NCI-H1092 treated with DMSO at 0.1 percent for 48 hours (cell line): ENCODE data around the gene TTPAL.
A peak's percentile ranks its signal among the peaks of the same experiment; 100 is the strongest.

ENCODE experiments used
- DNase-seq: peaks from one replicate; lab custom pipeline; 2025; lab: John Stamatoyannopoulos, UW

Gene TTPAL

GRCh38 chr20:44442298-44443070, 33.2 kb upstream of the TTPAL start:
- DNase-seq, result no peak

GRCh38 chr20:44445742-44446710, 29.6 kb upstream of the TTPAL start:
- no peak for DNase-seq

- no peak for DNase-seq
These were observed 27.8 kb upstream of the TTPAL start for GRCh38 chr20:44447827-44448419.

- DNase-seq, result no peak
These were observed 26.7 kb upstream of the TTPAL start for GRCh38 chr20:44448753-44449546.

DNA sequence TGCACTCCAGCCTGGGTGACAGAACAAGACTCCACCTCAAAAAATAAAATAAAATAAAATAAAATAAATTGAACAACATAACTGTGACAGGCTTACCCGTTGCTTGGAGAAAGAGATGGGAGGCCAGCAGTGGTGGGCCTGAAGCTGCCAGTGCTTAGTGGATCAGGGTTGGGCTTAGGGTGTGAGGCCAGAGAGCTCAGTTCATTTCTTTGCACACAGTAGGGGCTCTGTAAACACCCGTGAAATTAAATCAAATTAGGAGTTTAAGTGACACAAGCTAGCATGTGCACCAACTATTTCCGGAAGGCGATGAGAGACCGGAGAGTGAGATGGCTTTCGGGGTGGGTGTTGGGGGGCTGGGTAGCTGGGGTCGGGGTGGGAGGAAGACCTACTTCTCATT, 25.8 kb upstream of the TTPAL start:
- DNase-seq, result no peak

DNA sequence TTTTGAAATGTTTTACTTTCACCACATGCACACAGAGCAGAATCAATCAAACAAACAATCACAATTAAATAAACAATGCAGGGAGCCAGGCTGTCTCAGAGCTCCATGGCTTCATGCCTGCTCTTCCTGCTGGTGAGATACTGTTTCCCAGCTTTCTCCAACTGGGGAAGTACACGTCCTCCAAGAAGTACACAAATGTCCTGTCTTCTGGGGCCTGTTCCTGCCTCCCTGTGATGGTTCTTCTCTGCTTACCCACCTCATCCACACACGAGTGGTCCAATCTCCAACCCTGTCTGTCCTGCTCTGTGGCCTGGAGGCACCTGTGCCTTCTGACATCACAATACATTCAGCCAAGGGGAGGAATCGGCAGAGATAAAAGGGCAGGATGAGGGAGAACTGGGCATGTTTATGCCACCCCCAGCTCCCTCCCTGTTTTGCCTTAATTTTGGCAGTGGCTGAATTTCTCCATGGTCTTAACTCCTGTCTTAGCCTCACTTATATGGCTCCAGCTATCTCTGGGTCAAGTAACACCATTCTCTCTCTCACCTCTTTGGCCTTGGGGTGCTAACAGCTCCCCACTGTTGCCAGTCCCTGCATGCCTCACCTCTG, 25.3 kb upstream of the TTPAL start:
- no peak for DNase-seq

DNA sequence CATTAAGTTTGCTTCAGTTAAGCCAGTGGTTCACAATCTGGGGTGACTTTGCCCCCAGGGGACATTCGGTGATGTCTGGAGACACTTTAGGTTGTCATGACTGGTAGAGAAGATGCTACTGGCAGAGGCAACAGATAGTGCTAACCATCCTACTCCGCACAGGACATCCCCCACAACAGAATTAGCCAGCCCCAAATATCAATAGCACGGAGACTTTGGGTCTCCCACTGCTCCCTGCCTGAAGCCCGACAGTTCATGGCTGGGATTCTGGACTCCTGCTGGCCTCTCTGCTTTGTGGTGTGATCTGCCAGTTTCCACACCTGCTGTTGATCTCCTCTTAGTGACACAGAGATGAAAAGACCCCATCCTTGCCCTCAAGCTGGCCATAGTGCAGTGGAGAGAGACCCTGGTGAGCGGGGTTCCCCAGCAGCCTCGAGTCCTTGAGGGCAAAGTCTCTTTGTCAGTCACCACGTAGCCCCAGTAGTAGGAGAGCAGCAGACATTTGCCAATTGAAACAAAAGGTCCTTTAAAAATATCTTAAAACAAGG, 24.7 kb upstream of the TTPAL start:
- DNase-seq, result no peak

- DNase-seq, result no peak
These were observed 21.2 kb upstream of the TTPAL start for GRCh38 chr20:44454306-44454963.

- DNase-seq, result no peak
These were observed 20.5 kb upstream of the TTPAL start for GRCh38 chr20:44455126-44455525.

DNA sequence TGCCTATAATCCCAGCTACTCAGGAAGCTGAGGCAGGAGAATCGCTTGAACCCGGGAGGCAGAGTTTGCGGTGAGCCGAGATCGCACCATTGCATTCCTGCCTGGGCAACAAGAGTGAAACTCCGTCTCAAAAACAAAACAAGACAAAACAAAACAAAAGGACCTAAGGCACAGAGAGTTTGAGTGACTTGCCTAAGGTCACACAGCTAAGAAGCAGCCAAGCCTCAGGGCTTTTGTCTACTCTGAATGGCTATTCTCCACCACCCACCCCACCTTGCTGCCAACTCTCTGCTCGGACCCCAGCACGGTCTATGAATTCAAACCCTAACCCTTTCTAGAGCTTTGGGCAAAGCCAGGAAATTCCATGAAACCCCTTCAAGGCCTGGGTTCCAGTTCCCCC, 19.1 kb upstream of the TTPAL start:
- DNase-seq, result no peak

- DNase-seq, result no peak
These were observed 18.7 kb upstream of the TTPAL start for GRCh38 chr20:44457016-44457415.

GRCh38 chr20:44459271-44459670, 16.4 kb upstream of the TTPAL start:
- DNase-seq, result no peak

- peak; percentile 69 for DNase-seq
These were observed 14.9 kb upstream of the TTPAL start for GRCh38 chr20:44460795-44461141.

DNA sequence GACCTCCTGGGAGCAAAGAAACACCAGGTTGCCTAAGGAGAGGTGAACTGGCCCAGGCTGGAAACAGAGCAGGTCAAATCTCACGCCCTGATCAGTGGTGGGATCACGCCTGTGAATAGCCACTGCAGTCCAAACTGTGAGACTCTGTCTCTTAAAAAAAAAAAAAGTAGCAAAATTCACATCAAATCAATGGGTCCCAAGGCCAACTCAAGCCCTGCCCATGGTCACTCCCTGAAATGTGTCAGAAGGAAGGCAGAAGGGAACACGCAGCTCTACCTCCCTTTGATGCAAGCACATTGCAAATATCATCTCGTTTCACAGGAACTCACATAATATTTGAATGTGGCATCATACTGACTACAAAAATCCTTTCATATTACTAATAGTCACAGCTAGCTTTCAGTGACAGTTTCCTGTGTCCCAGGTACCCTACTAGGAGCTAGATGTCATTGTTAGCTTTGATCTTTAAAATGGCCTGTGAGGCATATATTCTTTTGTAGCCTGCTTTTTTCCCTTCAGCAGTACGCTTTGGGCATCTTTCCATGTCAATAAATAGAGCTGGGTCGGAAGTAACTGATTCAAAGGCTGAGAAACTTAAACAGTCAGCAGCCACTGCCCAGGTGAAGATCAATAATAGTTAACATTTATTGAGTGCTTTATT, 14.4 kb upstream of the TTPAL start:
- no peak for DNase-seq

GRCh38 chr20:44461803-44462174, 13.9 kb upstream of the TTPAL start:
- DNase-seq, result no peak

DNA sequence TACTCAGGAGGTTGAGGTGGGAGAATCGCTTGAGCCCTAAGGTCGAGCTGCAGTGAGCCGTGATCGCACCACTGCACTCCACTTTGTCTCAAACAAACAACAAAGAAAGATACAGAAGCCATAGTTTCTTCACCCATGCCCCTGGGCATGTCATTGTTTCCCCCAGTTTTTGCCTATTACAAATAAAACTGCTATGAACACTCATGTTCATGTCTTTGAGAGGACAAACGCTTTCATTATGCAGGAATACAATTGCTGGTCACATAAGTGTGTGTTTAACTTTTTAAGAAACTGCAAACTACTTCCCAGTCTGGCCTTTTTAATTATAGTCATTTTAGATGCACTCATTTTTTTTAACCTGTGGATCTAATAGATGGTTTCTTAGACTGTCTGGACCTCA, 12.2 kb upstream of the TTPAL start:
- DNase-seq, result no peak

DNA sequence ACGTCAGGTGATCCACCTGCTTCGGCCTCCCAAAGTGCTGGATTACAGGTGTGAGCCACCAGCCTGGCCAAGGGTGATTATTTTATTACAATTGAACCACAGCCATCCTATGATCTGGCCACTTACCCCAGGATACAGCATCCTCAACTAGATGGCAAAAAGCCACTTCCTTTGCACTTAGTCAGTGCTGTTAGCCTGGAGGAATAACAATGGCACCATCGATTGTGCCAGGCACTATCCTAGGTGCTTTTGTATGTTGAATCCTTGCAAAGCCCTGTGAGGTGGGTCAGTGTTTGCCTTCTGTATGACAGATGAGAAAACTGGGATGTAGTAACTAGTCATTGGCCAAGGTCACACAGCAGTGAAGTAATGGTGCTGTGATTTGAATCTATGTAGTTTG, 11.2 kb upstream of the TTPAL start:
- no peak for DNase-seq

GRCh38 chr20:44465001-44465560, 10.6 kb upstream of the TTPAL start:
- DNase-seq, result no peak

DNA sequence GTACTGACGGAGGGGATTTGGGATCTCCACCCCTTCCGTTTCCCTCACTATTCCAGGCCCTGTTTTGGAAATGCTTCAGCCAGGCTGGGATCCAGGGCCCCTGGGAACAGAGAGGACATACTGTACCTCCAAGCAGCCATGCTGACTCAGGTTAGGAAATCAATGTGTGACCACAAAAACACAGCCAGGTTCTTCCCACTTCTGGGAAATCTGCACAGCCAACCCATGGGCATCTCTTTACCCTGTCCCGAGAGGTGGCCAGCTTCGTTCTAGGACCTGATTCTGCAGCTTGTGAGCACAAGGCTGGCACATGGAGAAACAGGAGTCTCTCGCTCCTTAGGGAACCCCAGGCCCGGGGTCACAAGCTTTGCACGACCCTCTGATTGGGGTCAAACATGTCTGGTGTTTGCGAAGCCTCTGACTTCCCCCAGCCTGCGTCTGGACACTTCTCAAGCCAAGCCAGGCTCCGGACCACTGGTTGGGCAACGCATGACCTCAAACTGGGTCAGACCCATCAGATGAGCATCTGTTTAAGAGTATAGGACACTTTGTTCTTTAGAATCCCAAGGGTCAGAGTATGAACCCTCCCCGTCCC, 8.3 kb upstream of the TTPAL start:
- DNase-seq, result no peak
